Stomach (tissue), 4 donors: ENCODE measurements around the gene RAB4B.

Source experiments
- POLR2A ChIP-seq, 4 donors: fragments of 450-650 bp; IDR thresholded peaks; one replicate each; pipeline ENCODE4 v1.6.1; 2016; ENCODE audit warnings: antibody characterized with exemption in 4 of 4, control low read depth in 2 of 4, mild to moderate bottlenecking in 1 of 4, moderate library complexity in 1 of 4
- TF ChIP-seq, protein P1 (sequence below), 7 experiments: fragments of 450-650 bp in 4 of 7; fragments of 200-600 bp in 3 of 7; sonication (generic) in 3 of 7; IDR thresholded peaks; one replicate each; pipeline ENCODE4 v1.5.1; 2016 to 2019; ENCODE audit warnings: antibody characterized with exemption in 7 of 7, control low read depth in 2 of 7, mild to moderate bottlenecking in 1 of 7

- TF ChIP-seq, protein P1, sequence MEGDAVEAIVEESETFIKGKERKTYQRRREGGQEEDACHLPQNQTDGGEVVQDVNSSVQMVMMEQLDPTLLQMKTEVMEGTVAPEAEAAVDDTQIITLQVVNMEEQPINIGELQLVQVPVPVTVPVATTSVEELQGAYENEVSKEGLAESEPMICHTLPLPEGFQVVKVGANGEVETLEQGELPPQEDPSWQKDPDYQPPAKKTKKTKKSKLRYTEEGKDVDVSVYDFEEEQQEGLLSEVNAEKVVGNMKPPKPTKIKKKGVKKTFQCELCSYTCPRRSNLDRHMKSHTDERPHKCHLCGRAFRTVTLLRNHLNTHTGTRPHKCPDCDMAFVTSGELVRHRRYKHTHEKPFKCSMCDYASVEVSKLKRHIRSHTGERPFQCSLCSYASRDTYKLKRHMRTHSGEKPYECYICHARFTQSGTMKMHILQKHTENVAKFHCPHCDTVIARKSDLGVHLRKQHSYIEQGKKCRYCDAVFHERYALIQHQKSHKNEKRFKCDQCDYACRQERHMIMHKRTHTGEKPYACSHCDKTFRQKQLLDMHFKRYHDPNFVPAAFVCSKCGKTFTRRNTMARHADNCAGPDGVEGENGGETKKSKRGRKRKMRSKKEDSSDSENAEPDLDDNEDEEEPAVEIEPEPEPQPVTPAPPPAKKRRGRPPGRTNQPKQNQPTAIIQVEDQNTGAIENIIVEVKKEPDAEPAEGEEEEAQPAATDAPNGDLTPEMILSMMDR (IDR thresholded peaks at IDR 0.05): no peak
- TF ChIP-seq POLR2A (IDR thresholded peaks at IDR 0.05): no peak
These were observed 33.3 kb upstream of the RAB4B start for GRCh38 chr19:40744554-40745401.
